Neutrophil (primary cell): ENCODE data around the gene CLIP4.

Experiments used
- H3K27ac ChIP-seq: fragments of 200-600 bp; sonication (generic); 2 replicates; pipeline ENCODE4 v1.5.1; 2016; ENCODE audit warnings: mild to moderate bottlenecking, moderate library complexity
- H3K27me3 ChIP-seq: fragments of 200-600 bp; sonication (generic); 2 replicates; pipeline ENCODE4 v1.6.0; 2016; ENCODE audit warnings: mild to moderate bottlenecking
- H3K36me3 ChIP-seq: fragments of 200-600 bp; sonication (generic); 2 replicates; pipeline ENCODE4 v1.5.1; 2017
- H3K4me1 ChIP-seq, 2 experiments: fragments of 200-600 bp in 1 of 2; sonication (generic) in 1 of 2; 1 replicate in 1 of 2; 2 replicates in 1 of 2; pipeline versions ENCODE4 v1.5.1 to v1.6.1; 2013 to 2016; ENCODE audit warnings: low read depth in 1 of 2, low read length in 1 of 2, mild to moderate bottlenecking in 1 of 2, moderate library complexity in 1 of 2; ENCODE audit not compliant: control insufficient read depth in 1 of 2, insufficient read depth in 1 of 2
- H3K4me3 ChIP-seq, 2 experiments: fragments of 200-600 bp in 1 of 2; sonication (generic) in 1 of 2; 1 replicate in 1 of 2; 2 replicates in 1 of 2; pipeline ENCODE4 v1.5.1; 2013 to 2016; ENCODE audit warnings: low read depth in 1 of 2, low read length in 1 of 2, mild to moderate bottlenecking in 1 of 2, moderate library complexity in 1 of 2
- H3K9me3 ChIP-seq: fragments of 200-600 bp; sonication (generic); 2 replicates; pipeline ENCODE4 v1.5.1; 2016
- TF ChIP-seq, protein P1 (sequence below): fragments of 200-600 bp; sonication (generic); IDR thresholded peaks from 2 replicates; pipeline ENCODE4 v1.5.1; 2016; ENCODE audit warnings: antibody characterized with exemption

CLIP4 gene

GRCh38 chr2:29096969-29097368 lies 18.2 kb upstream of the CLIP4 start:
- H3K27ac ChIP-seq, result no peak overlapping the region
- H3K9me3 ChIP-seq, result no peaks in the 10 kb centered on the region
- H3K36me3 ChIP-seq, result no peaks in the 10 kb centered on the region
- H3K4me3 ChIP-seq, result no peak overlapping the region
- no peaks in the 10 kb centered on the region for H3K4me1 ChIP-seq
- H3K27me3 ChIP-seq, result no peaks in the 10 kb centered on the region
- TF ChIP-seq, protein P1, sequence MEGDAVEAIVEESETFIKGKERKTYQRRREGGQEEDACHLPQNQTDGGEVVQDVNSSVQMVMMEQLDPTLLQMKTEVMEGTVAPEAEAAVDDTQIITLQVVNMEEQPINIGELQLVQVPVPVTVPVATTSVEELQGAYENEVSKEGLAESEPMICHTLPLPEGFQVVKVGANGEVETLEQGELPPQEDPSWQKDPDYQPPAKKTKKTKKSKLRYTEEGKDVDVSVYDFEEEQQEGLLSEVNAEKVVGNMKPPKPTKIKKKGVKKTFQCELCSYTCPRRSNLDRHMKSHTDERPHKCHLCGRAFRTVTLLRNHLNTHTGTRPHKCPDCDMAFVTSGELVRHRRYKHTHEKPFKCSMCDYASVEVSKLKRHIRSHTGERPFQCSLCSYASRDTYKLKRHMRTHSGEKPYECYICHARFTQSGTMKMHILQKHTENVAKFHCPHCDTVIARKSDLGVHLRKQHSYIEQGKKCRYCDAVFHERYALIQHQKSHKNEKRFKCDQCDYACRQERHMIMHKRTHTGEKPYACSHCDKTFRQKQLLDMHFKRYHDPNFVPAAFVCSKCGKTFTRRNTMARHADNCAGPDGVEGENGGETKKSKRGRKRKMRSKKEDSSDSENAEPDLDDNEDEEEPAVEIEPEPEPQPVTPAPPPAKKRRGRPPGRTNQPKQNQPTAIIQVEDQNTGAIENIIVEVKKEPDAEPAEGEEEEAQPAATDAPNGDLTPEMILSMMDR, result no peak

DNA sequence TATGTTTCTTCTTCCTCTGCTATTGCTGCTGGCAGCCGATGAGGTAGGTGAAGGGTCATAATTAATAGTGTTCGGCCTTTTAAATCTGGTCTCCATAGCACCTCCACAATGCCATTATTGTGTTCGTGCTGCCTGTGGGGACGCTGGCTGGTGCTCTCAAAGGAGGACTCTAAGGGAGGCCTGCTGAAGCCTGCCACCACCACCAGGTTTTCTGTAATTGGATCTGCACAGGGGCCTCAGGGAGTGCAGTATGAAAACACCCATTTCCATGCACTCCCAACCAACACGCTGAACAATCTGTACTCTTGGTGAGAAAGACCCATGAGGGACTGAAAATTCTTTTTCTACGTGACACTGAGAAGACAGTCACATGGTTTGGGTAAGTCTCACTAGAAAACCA lies 17.6 kb upstream of the CLIP4 start:
- H3K36me3 ChIP-seq, result no peaks in the 10 kb centered on the region
- H3K9me3 ChIP-seq, result no peaks in the 10 kb centered on the region
- no peak overlapping the region for H3K4me3 ChIP-seq
- no peak overlapping the region for H3K27ac ChIP-seq
- H3K27me3 ChIP-seq, result no peaks in the 10 kb centered on the region
- TF ChIP-seq, protein P1, result no peak
- H3K4me1 ChIP-seq, result no peaks in the 10 kb centered on the region

GRCh38 chr2:29100564-29100963 lies 14.7 kb upstream of the CLIP4 start:
- Histone ChIP-seq H3K4me3 (no peak overlapping the region), H3K9me3 (no peaks in the 10 kb centered on the region), H3K27me3 (no peaks in the 10 kb centered on the region), H3K4me1 (no peaks in the 10 kb centered on the region), H3K36me3 (no peaks in the 10 kb centered on the region), H3K27ac (no peak overlapping the region)
- TF ChIP-seq, protein P1, result no peak

- H3K27me3 ChIP-seq, result no peaks in the 10 kb centered on the region
- no peaks in the 10 kb centered on the region for H3K4me1 ChIP-seq
- no peaks in the 10 kb centered on the region for H3K36me3 ChIP-seq
- no peak overlapping the region for H3K27ac ChIP-seq
- H3K4me3 ChIP-seq, result no peak overlapping the region
- TF ChIP-seq, protein P1, result no peak
- no peaks in the 10 kb centered on the region for H3K9me3 ChIP-seq
These were observed 10.5 kb upstream of the CLIP4 start for GRCh38 chr2:29104688-29105087.

- TF ChIP-seq, protein P1, result no peak
- H3K36me3 ChIP-seq, result no peaks in the 10 kb centered on the region
- H3K4me3 ChIP-seq, result no peak overlapping the region
- H3K27me3 ChIP-seq, result no peaks in the 10 kb centered on the region
- no peaks in the 10 kb centered on the region for H3K9me3 ChIP-seq
- no peaks in the 10 kb centered on the region for H3K4me1 ChIP-seq
- no peak overlapping the region for H3K27ac ChIP-seq
These were observed 9.8 kb upstream of the CLIP4 start for GRCh38 chr2:29105375-29105774.

DNA sequence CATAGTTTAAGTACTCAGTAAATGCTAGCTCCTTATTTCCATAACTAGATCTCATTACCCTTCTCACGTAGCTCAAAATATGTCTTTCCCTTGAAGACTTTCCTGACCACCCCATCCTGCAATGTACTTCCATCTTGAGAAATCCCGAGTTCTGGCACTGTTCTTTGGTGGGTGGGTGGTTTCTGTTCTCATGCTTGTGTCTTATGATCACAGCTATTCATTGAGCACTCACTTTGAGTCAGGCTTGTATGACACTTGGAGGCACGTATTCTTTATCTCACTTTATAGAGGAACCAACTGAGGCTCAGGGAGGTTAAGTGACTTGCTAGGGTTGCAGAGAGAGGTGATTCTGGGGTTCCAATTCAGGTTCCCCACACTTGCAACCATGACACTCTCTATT lies 9.0 kb upstream of the CLIP4 start:
- no peaks in the 10 kb centered on the region for H3K9me3 ChIP-seq
- no peaks in the 10 kb centered on the region for H3K4me1 ChIP-seq
- H3K4me3 ChIP-seq, result no peak overlapping the region
- TF ChIP-seq, protein P1, result no peak
- H3K27me3 ChIP-seq, result peaks cover 8% of the 10 kb centered on the region
- no peaks in the 10 kb centered on the region for H3K36me3 ChIP-seq
- no peak overlapping the region for H3K27ac ChIP-seq
